ENCODE measurements around the gene GPRIN1. TPM values are rescaled to one million over a fixed set of nuclear protein-coding genes. Genes with fewer than 3 reads are reported as not detected.

GPRIN1 gene
- total RNA-seq, 1 donor from 2014 or later = 1.4 TPM

- TF ChIP-seq, protein P1, sequence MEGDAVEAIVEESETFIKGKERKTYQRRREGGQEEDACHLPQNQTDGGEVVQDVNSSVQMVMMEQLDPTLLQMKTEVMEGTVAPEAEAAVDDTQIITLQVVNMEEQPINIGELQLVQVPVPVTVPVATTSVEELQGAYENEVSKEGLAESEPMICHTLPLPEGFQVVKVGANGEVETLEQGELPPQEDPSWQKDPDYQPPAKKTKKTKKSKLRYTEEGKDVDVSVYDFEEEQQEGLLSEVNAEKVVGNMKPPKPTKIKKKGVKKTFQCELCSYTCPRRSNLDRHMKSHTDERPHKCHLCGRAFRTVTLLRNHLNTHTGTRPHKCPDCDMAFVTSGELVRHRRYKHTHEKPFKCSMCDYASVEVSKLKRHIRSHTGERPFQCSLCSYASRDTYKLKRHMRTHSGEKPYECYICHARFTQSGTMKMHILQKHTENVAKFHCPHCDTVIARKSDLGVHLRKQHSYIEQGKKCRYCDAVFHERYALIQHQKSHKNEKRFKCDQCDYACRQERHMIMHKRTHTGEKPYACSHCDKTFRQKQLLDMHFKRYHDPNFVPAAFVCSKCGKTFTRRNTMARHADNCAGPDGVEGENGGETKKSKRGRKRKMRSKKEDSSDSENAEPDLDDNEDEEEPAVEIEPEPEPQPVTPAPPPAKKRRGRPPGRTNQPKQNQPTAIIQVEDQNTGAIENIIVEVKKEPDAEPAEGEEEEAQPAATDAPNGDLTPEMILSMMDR (IDR thresholded peaks at IDR 0.05) = no peak
- no peak overlapping the region for H3K27ac ChIP-seq
- intact Hi-C loops (cut with DNase I) = no loop called here
- H3K4me3 ChIP-seq = no peak overlapping the region
- H3K27me3 ChIP-seq (ENCODE audit: low read depth) = peaks cover 58% of the 10 kb centered on the region
- H3K9me3 ChIP-seq = no peaks in the 10 kb centered on the region
- ATAC-seq (no peak), DNase-seq (no peak)
- no peaks in the 10 kb centered on the region for H3K36me3 ChIP-seq
- peaks cover 12% of the 10 kb centered on the region for H3K4me1 ChIP-seq
These were observed 23.6 kb upstream of the GPRIN1 start for GRCh38 chr5:176633598-176633997.

DNA sequence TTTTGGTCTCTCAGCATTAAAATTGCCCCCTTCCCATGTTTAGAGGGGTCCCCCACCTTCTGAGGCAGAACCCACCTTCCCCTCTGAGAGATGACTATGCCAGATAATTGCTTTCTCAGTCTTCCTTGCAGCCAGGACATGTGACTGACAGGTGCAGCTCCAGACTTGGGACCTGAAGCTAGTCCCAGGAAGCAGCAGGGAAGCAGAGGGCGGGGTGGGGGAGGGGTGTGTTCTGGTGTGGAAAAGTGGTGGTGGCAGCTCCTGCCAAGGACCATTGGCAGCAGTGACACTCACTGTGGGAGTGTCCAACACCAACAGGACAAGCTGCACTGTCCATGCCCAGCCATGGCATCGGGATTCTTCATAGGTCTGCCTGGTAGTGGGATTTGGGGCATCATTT lies 22.8 kb upstream of the GPRIN1 start:
- Histone ChIP-seq H3K9me3 (no peaks in the 10 kb centered on the region), H3K4me1 (peaks cover 12% of the 10 kb centered on the region), H3K36me3 (no peaks in the 10 kb centered on the region), H3K27me3 (ENCODE audit: low read depth) (peaks cover 66% of the 10 kb centered on the region), H3K4me3 (no peak overlapping the region), H3K27ac (no peak overlapping the region)
- DNase-seq (no peak), ATAC-seq (no peak)
- TF ChIP-seq, protein P1 (IDR thresholded peaks at IDR 0.05) = no peak
- intact Hi-C loops (cut with DNase I) = no loop called here

- no peak for DNase-seq
- TF ChIP-seq, protein P1 (IDR thresholded peaks at IDR 0.05) = no peak
- H3K36me3 ChIP-seq = no peaks in the 10 kb centered on the region
- peaks cover 78% of the 10 kb centered on the region for H3K27me3 ChIP-seq (ENCODE audit: low read depth)
- no peaks in the 10 kb centered on the region for H3K9me3 ChIP-seq
- peaks cover 12% of the 10 kb centered on the region for H3K4me1 ChIP-seq
- H3K4me3 ChIP-seq = no peak overlapping the region
- no peak overlapping the region for H3K27ac ChIP-seq
- no peak for ATAC-seq
- intact Hi-C loops (cut with DNase I) = no loop called here
These were observed 21.6 kb upstream of the GPRIN1 start for GRCh38 chr5:176631383-176632200.

- H3K27me3 ChIP-seq (ENCODE audit: low read depth) = peaks cover 84% of the 10 kb centered on the region
- TF ChIP-seq, protein P1 (IDR thresholded peaks at IDR 0.05) = no peak
- H3K4me1 ChIP-seq = peaks cover 12% of the 10 kb centered on the region
- no peak for ATAC-seq
- no peak for DNase-seq
- H3K9me3 ChIP-seq = no peaks in the 10 kb centered on the region
- intact Hi-C loops (cut with DNase I) = no loop called here
- H3K4me3 ChIP-seq = peak overlapping the region; percentile 37
- H3K36me3 ChIP-seq = no peaks in the 10 kb centered on the region
- no peak overlapping the region for H3K27ac ChIP-seq
These were observed 20.8 kb upstream of the GPRIN1 start for GRCh38 chr5:176630681-176631222.

GRCh38 chr5:176629853-176630680 lies 20.1 kb upstream of the GPRIN1 start, which contains the start of the genes EIF4E1B and SNCB:
Gene EIF4E1B (plus strand): TSS chr5:176630675. CDS start chr5:176642788, 12,113 bp downstream.
Gene SNCB (minus strand): TSS chr5:176630534. CDS start chr5:176629654, 880 bp downstream.
- DNase-seq (no peak), ATAC-seq (peak; percentile 32 to 56)
- no peaks in the 10 kb centered on the region for H3K9me3 ChIP-seq
- no peaks in the 10 kb centered on the region for H3K36me3 ChIP-seq
- TF ChIP-seq, protein P1 (IDR thresholded peaks at IDR 0.05) = no peak
- intact Hi-C loops (cut with DNase I) = no loop called here
- no peak within 1 kb of the TSS for H3K27ac ChIP-seq
- H3K27me3 ChIP-seq (ENCODE audit: low read depth) = peaks cover 85% of the 10 kb centered on the region
- H3K4me3 ChIP-seq = peak within 1 kb of the TSS; percentile 37
- peaks cover 12% of the 10 kb centered on the region for H3K4me1 ChIP-seq

Data from lower lobe of right lung (tissue), 2 donors.